ENCODE measurements around the gene GPC6. TPM values are rescaled to one million over a fixed set of nuclear protein-coding genes. Genes with fewer than 3 reads are reported as not detected.
"Not testable (repeated sequence)": the region's sequence is repeated elsewhere in the genome, so short reads cannot be mapped to it uniquely, and the experiment has no call there.

GPC6 gene
- total RNA-seq, 1 donor from 2014 or later: not detected

GRCh38 chr13:93323880-93324279, 97.3 kb downstream of the GPC6 start:
- H3K4me1 Mint-ChIP-seq (ENCODE audit: low read depth); DNase-seq (ENCODE audit: low spot score); H3K9me3 Mint-ChIP-seq; H3K27me3 Mint-ChIP-seq (ENCODE audit: insufficient read depth); intact Hi-C loops (cut with micrococcal nuclease); H3K36me3 Mint-ChIP-seq (ENCODE audit: low read depth); H3K4me3 Mint-ChIP-seq; H3K27ac Mint-ChIP-seq: not testable (repeated sequence)

- Mint-ChIP-seq H3K27me3 (ENCODE audit: insufficient read depth) (no peaks in the 10 kb centered on the region), H3K36me3 (ENCODE audit: low read depth) (no peaks in the 10 kb centered on the region), H3K4me1 (ENCODE audit: low read depth) (no peaks in the 10 kb centered on the region), H3K27ac (no peak overlapping the region), H3K9me3 (no peaks in the 10 kb centered on the region), H3K4me3 (no peak overlapping the region)
- no peak for DNase-seq (ENCODE audit: low spot score)
- intact Hi-C loops (cut with micrococcal nuclease): no loop called here
These were observed 99.0 kb downstream of the GPC6 start for GRCh38 chr13:93325303-93326233.

- Mint-ChIP-seq H3K4me1 (ENCODE audit: low read depth) (no peaks in the 10 kb centered on the region), H3K36me3 (ENCODE audit: low read depth) (no peaks in the 10 kb centered on the region), H3K27ac (no peak overlapping the region), H3K4me3 (no peak overlapping the region), H3K9me3 (no peaks in the 10 kb centered on the region), H3K27me3 (ENCODE audit: insufficient read depth) (no peaks in the 10 kb centered on the region)
- intact Hi-C loops (cut with micrococcal nuclease): no loop called here
- no peak for DNase-seq (ENCODE audit: low spot score)
These were observed 99.7 kb downstream of the GPC6 start for GRCh38 chr13:93326234-93326811.

GRCh38 chr13:93328943-93329342, 102.3 kb downstream of the GPC6 start:
- Mint-ChIP-seq H3K4me1 (ENCODE audit: low read depth) (no peaks in the 10 kb centered on the region), H3K27me3 (ENCODE audit: insufficient read depth) (no peaks in the 10 kb centered on the region), H3K9me3 (no peaks in the 10 kb centered on the region), H3K36me3 (ENCODE audit: low read depth) (no peaks in the 10 kb centered on the region), H3K4me3 (no peak overlapping the region), H3K27ac (no peak overlapping the region)
- no peak for DNase-seq (ENCODE audit: low spot score)
- intact Hi-C loops (cut with micrococcal nuclease): no loop called here

GRCh38 chr13:93336728-93337127, 110.1 kb downstream of the GPC6 start:
- no peak for DNase-seq (ENCODE audit: low spot score)
- Mint-ChIP-seq H3K36me3 (ENCODE audit: low read depth) (no peaks in the 10 kb centered on the region), H3K27ac (no peak overlapping the region), H3K4me1 (ENCODE audit: low read depth) (no peaks in the 10 kb centered on the region), H3K27me3 (ENCODE audit: insufficient read depth) (no peaks in the 10 kb centered on the region), H3K9me3 (no peaks in the 10 kb centered on the region), H3K4me3 (no peak overlapping the region)
- intact Hi-C loops (cut with micrococcal nuclease): no loop called here

GRCh38 chr13:93338030-93338429, 111.4 kb downstream of the GPC6 start:
- intact Hi-C loops (cut with micrococcal nuclease): no loop called here
- Mint-ChIP-seq H3K27ac (no peak overlapping the region), H3K36me3 (ENCODE audit: low read depth) (no peaks in the 10 kb centered on the region), H3K4me3 (no peak overlapping the region), H3K9me3 (no peaks in the 10 kb centered on the region), H3K4me1 (ENCODE audit: low read depth) (no peaks in the 10 kb centered on the region), H3K27me3 (ENCODE audit: insufficient read depth) (no peaks in the 10 kb centered on the region)
- no peak for DNase-seq (ENCODE audit: low spot score)

- H3K4me3 Mint-ChIP-seq: no peak overlapping the region
- H3K4me1 Mint-ChIP-seq (ENCODE audit: low read depth): no peaks in the 10 kb centered on the region
- no peak overlapping the region for H3K27ac Mint-ChIP-seq
- H3K27me3 Mint-ChIP-seq (ENCODE audit: insufficient read depth): no peaks in the 10 kb centered on the region
- no peaks in the 10 kb centered on the region for H3K9me3 Mint-ChIP-seq
- no peaks in the 10 kb centered on the region for H3K36me3 Mint-ChIP-seq (ENCODE audit: low read depth)
- DNase-seq (ENCODE audit: low spot score): no peak
- intact Hi-C loops (cut with micrococcal nuclease): no loop called here
These were observed 112.3 kb downstream of the GPC6 start for GRCh38 chr13:93338906-93339305.

GRCh38 chr13:93339550-93339949, 112.9 kb downstream of the GPC6 start:
- DNase-seq (ENCODE audit: low spot score): no peak
- no peak overlapping the region for H3K27ac Mint-ChIP-seq
- no peak overlapping the region for H3K4me3 Mint-ChIP-seq
- H3K36me3 Mint-ChIP-seq (ENCODE audit: low read depth): no peaks in the 10 kb centered on the region
- intact Hi-C loops (cut with micrococcal nuclease): no loop called here
- H3K9me3 Mint-ChIP-seq: no peaks in the 10 kb centered on the region
- H3K27me3 Mint-ChIP-seq (ENCODE audit: insufficient read depth): no peaks in the 10 kb centered on the region
- no peaks in the 10 kb centered on the region for H3K4me1 Mint-ChIP-seq (ENCODE audit: low read depth)

- Mint-ChIP-seq H3K4me1 (ENCODE audit: low read depth) (no peaks in the 10 kb centered on the region), H3K4me3 (no peak overlapping the region), H3K27ac (no peak overlapping the region), H3K27me3 (ENCODE audit: insufficient read depth) (no peaks in the 10 kb centered on the region), H3K36me3 (ENCODE audit: low read depth) (no peaks in the 10 kb centered on the region), H3K9me3 (no peaks in the 10 kb centered on the region)
- intact Hi-C loops (cut with micrococcal nuclease): no loop called here
- no peak for DNase-seq (ENCODE audit: low spot score)
These were observed 114.9 kb downstream of the GPC6 start for GRCh38 chr13:93341517-93341916.

GRCh38 chr13:93343097-93343496, 116.5 kb downstream of the GPC6 start:
- intact Hi-C loops (cut with micrococcal nuclease): no loop called here
- Mint-ChIP-seq H3K4me3 (no peak overlapping the region), H3K27ac (no peak overlapping the region), H3K9me3 (no peaks in the 10 kb centered on the region), H3K4me1 (ENCODE audit: low read depth) (no peaks in the 10 kb centered on the region), H3K27me3 (ENCODE audit: insufficient read depth) (no peaks in the 10 kb centered on the region), H3K36me3 (ENCODE audit: low read depth) (no peaks in the 10 kb centered on the region)
- DNase-seq (ENCODE audit: low spot score): no peak

GRCh38 chr13:93344048-93344705, 117.6 kb downstream of the GPC6 start:
- intact Hi-C loops (cut with micrococcal nuclease): no loop called here
- Mint-ChIP-seq H3K36me3 (ENCODE audit: low read depth) (no peaks in the 10 kb centered on the region), H3K27ac (no peak overlapping the region), H3K4me3 (no peak overlapping the region), H3K27me3 (ENCODE audit: insufficient read depth) (no peaks in the 10 kb centered on the region), H3K9me3 (no peaks in the 10 kb centered on the region), H3K4me1 (ENCODE audit: low read depth) (no peaks in the 10 kb centered on the region)
- no peak for DNase-seq (ENCODE audit: low spot score)

GRCh38 chr13:93345024-93345423, 118.4 kb downstream of the GPC6 start:
- Mint-ChIP-seq H3K4me3 (no peak overlapping the region), H3K36me3 (ENCODE audit: low read depth) (no peaks in the 10 kb centered on the region), H3K9me3 (no peaks in the 10 kb centered on the region), H3K27ac (no peak overlapping the region), H3K4me1 (ENCODE audit: low read depth) (no peaks in the 10 kb centered on the region), H3K27me3 (ENCODE audit: insufficient read depth) (no peaks in the 10 kb centered on the region)
- DNase-seq (ENCODE audit: low spot score): no peak
- intact Hi-C loops (cut with micrococcal nuclease): no loop called here

GRCh38 chr13:93345770-93346169, 119.2 kb downstream of the GPC6 start:
- intact Hi-C loops (cut with micrococcal nuclease): no loop called here
- Mint-ChIP-seq H3K9me3 (no peaks in the 10 kb centered on the region), H3K36me3 (ENCODE audit: low read depth) (no peaks in the 10 kb centered on the region), H3K27me3 (ENCODE audit: insufficient read depth) (no peaks in the 10 kb centered on the region), H3K4me3 (no peak overlapping the region), H3K27ac (no peak overlapping the region), H3K4me1 (ENCODE audit: low read depth) (no peaks in the 10 kb centered on the region)
- no peak for DNase-seq (ENCODE audit: low spot score)
